ENCODE data around the gene NAALADL2.

GRCh38 chr3:175159202-175159601, 300.1 kb downstream of the NAALADL2 start:
- TF ChIP-seq POLR2A (IDR thresholded peaks at IDR 0.05; ENCODE audit: low read length) = no peak
- no peak for TF ChIP-seq GATA1 (IDR thresholded peaks at IDR 0.05; ENCODE audit: low read depth, low read length)

All from erythroblast (primary cell).